Epithelial cell of prostate (primary cell): ENCODE data around the gene ZNF536.
"Not testable (repeated sequence)": the region's sequence is repeated elsewhere in the genome, so short reads cannot be mapped to it uniquely, and the experiment has no call there.

Source experiments
- DNase-seq: peaks from one replicate; pipeline ENCODE4 v3.0.0-alpha.2; 2011; ENCODE audit warnings: low read depth, low spot score
- H3K27ac ChIP-seq: fragments of 450-650 bp; 2 replicates; pipeline ENCODE4 v1.5.1; 2017; ENCODE audit warnings: mild to moderate bottlenecking

The ZNF536 gene

GRCh38 chr19:30437869-30438268, 65.7 kb downstream of the ZNF536 start:
- H3K27ac ChIP-seq = no peak overlapping the region
- DNase-seq = no peak

GRCh38 chr19:30439310-30439709, 67.1 kb downstream of the ZNF536 start:
- no peak for DNase-seq

GRCh38 chr19:30441011-30441410, 68.8 kb downstream of the ZNF536 start:
- DNase-seq = no peak

More at GRCh38 chr19:30439310-30439709, 67.1 kb downstream of the ZNF536 start:
- H3K27ac ChIP-seq = no peak overlapping the region

GRCh38 chr19:30442674-30443073, 70.5 kb downstream of the ZNF536 start:
- no peak for DNase-seq
- no peak overlapping the region for H3K27ac ChIP-seq

More at GRCh38 chr19:30441011-30441410, 68.8 kb downstream of the ZNF536 start:
- no peak overlapping the region for H3K27ac ChIP-seq

- H3K27ac ChIP-seq = no peak overlapping the region
- DNase-seq = no peak
These were observed 71.5 kb downstream of the ZNF536 start for GRCh38 chr19:30443531-30444252.

GRCh38 chr19:30444253-30444671, 72.1 kb downstream of the ZNF536 start:
- no peak for DNase-seq
- H3K27ac ChIP-seq = no peak overlapping the region

- DNase-seq = no peak
- H3K27ac ChIP-seq = no peak overlapping the region
These were observed 72.6 kb downstream of the ZNF536 start for GRCh38 chr19:30444686-30445232.

- DNase-seq = no peak
- H3K27ac ChIP-seq = no peak overlapping the region
These were observed 73.2 kb downstream of the ZNF536 start for GRCh38 chr19:30445385-30445784.

GRCh38 chr19:30446120-30446519, 73.9 kb downstream of the ZNF536 start:
- H3K27ac ChIP-seq, DNase-seq: not testable (repeated sequence)

GRCh38 chr19:30446850-30447552, 74.8 kb downstream of the ZNF536 start:
- no peak overlapping the region for H3K27ac ChIP-seq
- DNase-seq = no peak

GRCh38 chr19:30447553-30447870, 75.3 kb downstream of the ZNF536 start:
- no peak for DNase-seq
- H3K27ac ChIP-seq = no peak overlapping the region

GRCh38 chr19:30448386-30449077, 76.3 kb downstream of the ZNF536 start:
- DNase-seq = no peak
- H3K27ac ChIP-seq = no peak overlapping the region

GRCh38 chr19:30449078-30449590, 77.0 kb downstream of the ZNF536 start:
- H3K27ac ChIP-seq = no peak overlapping the region
- DNase-seq = no peak

GRCh38 chr19:30449673-30450072, 77.5 kb downstream of the ZNF536 start:
- no peak for DNase-seq
- no peak overlapping the region for H3K27ac ChIP-seq

GRCh38 chr19:30450100-30450499, 77.9 kb downstream of the ZNF536 start:
- H3K27ac ChIP-seq = no peak overlapping the region
- no peak for DNase-seq

GRCh38 chr19:30450835-30451321, 78.7 kb downstream of the ZNF536 start:
- no peak overlapping the region for H3K27ac ChIP-seq

GRCh38 chr19:30452931-30453330, 80.7 kb downstream of the ZNF536 start:
- DNase-seq = no peak
- no peak overlapping the region for H3K27ac ChIP-seq

More at GRCh38 chr19:30450835-30451321, 78.7 kb downstream of the ZNF536 start:
- DNase-seq = no peak

GRCh38 chr19:30453743-30454142, 81.6 kb downstream of the ZNF536 start:
- DNase-seq = no peak
- no peak overlapping the region for H3K27ac ChIP-seq

GRCh38 chr19:30455881-30456280, 83.7 kb downstream of the ZNF536 start:
- DNase-seq = no peak
- no peak overlapping the region for H3K27ac ChIP-seq

GRCh38 chr19:30457484-30457883, 85.3 kb downstream of the ZNF536 start:
- no peak overlapping the region for H3K27ac ChIP-seq
- DNase-seq = no peak
